Astrocyte (in vitro differentiated cells and primary cell): ENCODE data around the gene DEFB108B.
"Not testable (repeated sequence)": the region's sequence is repeated elsewhere in the genome, so short reads cannot be mapped to it uniquely, and the experiment has no call there.

Source experiments
- CTCF ChIP-seq: IDR thresholded peaks from 2 replicates; pipeline ENCODE4 v1.5.1; 2011; ENCODE audit warnings: low read depth, mild to moderate bottlenecking, inconsistent platforms, low read length, moderate library complexity; ENCODE audit not compliant: insufficient read depth
- EZH2 ChIP-seq: IDR thresholded peaks from 2 replicates; pipeline ENCODE4 v1.6.1; 2012; ENCODE audit warnings: mild to moderate bottlenecking, low read length, inconsistent platforms; ENCODE audit not compliant: insufficient read depth

GRCh38 chr11:71794386-71795040, 38.5 kb upstream of the DEFB108B start:
- TF ChIP-seq CTCF, EZH2: not testable (repeated sequence)
